ENCODE measurements around the gene MIGA2. TPM values are rescaled to one million over a fixed set of nuclear protein-coding genes. Genes with fewer than 3 reads are reported as not detected.

MIGA2 gene
- total RNA-seq, 1 donor from 2014 or later, result 42.2 TPM

- intact Hi-C loops (cut with micrococcal nuclease), result no loop called here
Measured at GRCh38 chr9:129098328-129098727, 61.9 kb downstream of the MIGA2 start.

DNA sequence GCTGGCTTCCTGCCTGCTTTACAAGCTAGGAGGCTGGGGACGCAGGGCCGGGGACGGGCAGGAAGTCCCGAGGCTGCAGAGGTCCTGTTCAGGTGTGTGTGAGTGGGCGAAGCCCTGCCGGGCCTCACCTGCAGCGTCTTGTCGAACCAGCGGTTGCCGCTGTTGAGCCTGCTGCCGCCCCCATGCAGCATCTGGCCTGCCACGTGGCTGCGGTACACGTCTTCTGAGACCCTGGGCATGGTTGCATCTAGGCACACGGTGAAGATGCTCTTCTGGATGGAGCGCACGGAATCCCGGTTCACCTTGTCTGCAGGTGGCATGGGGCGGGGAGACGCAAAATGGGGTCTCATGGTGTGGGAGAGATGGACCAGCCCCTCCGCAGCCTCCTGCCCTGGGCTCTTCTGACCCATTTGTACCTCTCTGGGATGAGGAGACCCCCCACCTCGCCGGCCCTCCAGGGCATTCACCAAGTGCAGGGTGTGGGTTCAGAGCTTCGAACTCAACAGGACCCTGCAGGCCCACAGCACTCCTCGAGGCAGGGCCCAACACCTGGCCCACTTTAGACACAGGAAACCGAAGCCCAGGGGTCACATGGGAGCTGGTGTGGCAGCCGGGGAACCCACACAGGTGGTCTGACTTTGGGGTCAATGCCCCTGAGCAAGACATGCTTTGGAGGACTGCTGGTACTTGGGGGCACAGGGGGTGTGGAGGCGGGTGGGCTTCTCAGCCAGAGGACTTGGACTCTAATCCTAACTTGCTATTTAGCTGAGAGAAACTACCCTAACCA, 64.2 kb downstream of the MIGA2 start:
- intact Hi-C loops (cut with micrococcal nuclease), result no loop called here

GRCh38 chr9:129101279-129101678, 64.9 kb downstream of the MIGA2 start:
- intact Hi-C loops (cut with micrococcal nuclease), result no loop called here

DNA sequence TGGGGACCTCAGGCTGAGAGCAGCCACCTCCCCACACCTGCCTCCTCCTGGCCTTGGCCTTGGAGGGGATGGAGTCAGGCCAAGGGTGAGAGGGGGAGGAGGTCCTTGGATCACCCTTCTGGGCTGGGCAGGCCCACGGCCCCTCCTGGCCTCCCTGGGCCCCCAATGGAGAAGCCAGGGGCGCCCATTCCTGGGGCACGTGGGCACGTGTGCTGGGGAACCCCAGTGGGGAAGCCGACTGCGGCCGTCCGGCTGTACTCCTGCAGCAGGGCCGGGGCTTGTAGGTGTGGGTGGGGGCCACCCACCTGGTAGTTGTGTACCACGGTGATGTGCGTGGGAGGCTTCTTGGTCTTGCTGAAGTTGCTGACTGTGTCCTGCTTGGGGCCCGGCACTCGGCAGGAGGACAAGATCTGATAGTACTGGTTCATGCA, 65.7 kb downstream of the MIGA2 start:
- intact Hi-C loops (cut with micrococcal nuclease), result no loop called here

DNA sequence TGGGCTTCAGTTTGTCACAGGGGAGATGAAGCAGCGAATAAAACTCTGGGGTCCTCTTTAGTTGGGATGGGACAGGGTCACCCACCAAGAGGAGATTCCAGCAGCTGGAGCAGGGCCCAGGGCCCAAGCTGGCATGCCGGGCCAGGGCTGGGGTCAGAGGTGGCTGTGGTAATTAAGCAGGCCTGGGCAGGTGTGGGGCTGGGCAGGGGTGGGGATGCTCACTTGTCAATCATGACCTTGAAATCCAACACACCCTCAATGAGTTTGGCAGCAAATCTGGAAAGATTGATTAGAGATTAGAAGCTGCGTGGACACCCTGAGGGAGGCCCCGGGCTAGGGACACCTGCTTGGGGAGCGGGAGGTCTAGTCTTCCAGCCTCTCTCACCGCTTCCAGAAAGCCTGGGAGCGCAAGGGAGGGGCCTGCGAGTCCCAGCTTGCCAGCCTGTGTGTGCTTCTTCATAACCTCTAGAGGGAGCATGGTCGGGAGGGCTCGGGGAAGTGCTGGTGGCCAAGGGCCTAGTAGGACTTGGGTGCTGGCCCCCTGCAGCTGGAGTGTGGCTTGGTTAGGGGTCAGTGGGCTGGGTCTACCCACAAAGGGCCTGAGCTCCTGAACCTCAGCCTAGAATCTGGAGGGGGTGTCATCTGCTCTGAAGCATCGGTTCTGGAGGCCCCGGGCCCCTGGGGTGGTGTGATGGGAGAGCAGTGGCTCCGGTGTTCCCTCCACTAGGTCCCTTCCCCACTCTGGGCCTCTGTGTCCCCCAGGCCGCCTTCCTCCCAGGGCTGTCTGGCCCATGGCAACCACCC, 66.6 kb downstream of the MIGA2 start:
- intact Hi-C loops (cut with micrococcal nuclease), result no loop called here

- intact Hi-C loops (cut with micrococcal nuclease), result no loop called here
Measured at GRCh38 chr9:129103595-129103965, 67.2 kb downstream of the MIGA2 start.

GRCh38 chr9:129104051-129104450, 67.6 kb downstream of the MIGA2 start:
- intact Hi-C loops (cut with micrococcal nuclease), result no loop called here

GRCh38 chr9:129105857-129106694, 69.7 kb downstream of the MIGA2 start:
- intact Hi-C loops (cut with micrococcal nuclease), result no loop called here

- intact Hi-C loops (cut with micrococcal nuclease), result no loop called here
Measured at GRCh38 chr9:129107651-129108050, 71.2 kb downstream of the MIGA2 start.

GRCh38 chr9:129108083-129108804, 71.8 kb downstream of the MIGA2 start:
- intact Hi-C loops (cut with micrococcal nuclease), result no loop called here

- intact Hi-C loops (cut with micrococcal nuclease), result no loop called here
Measured at GRCh38 chr9:129108805-129109536, 72.5 kb downstream of the MIGA2 start.

- intact Hi-C loops (cut with micrococcal nuclease), result no loop called here
Measured at GRCh38 chr9:129109537-129109903, 73.1 kb downstream of the MIGA2 start.

DNA sequence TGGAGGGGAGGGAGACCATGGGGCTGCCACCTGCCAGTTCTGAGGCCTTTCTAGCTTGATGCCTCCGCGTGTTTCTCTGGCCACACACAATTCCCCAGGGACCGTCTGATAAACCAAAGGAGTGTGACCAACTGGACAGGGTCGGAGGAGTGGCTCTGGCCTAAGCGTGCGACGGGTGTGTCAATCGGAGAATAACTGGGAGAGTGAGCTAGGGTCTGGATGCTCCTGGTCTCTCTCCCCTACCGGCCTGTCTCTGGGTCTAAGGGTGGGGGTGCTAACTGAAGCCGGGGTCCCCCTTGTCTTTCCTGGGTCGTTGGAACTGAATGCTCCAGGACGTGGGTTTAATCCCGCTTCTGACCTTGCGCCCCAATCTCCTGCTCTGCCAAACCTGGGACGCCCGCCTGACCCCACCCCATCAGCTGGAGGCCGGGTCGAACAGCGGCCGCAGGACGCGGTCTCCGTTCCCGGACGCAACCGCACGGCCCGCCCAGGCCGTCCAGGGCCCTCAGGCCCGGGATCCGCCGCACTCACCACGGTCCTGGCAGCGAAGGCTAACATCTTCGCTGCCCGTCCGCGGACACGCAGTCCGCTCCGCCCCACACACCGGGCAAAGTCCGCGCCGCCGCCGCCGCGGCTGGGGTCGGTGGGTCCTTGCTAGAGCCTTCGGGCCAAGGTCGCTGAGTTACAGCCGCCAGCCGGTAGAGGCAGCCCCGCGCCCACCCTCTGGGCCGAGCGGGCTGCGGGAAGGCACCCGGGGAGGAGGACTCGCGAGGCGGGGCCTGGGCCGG, 73.7 kb downstream of the MIGA2 start:
- intact Hi-C loops (cut with micrococcal nuclease), result loop anchor here (1.0 to 10.0 kb wide), 7 partner anchors 29 to 1715 kb away; partner anchors contain the start of genes COQ4, DOLK, DOLPP1 and KYAT1

GRCh38 chr9:129110740-129111527, 74.5 kb downstream of the MIGA2 start, which contains the start of the genes CRAT and PTPA:
Gene CRAT, minus strand, starts transcription at chr9:129110793. Its CDS starts 284 bp downstream, at chr9:129110509.
Gene PTPA, plus strand, starts transcription at chr9:129111415. Its CDS starts 186 bp downstream, at chr9:129111601.
- intact Hi-C loops (cut with micrococcal nuclease), result loop anchor here (1.0 to 10.0 kb wide), 7 partner anchors 30 to 1716 kb away; partner anchors contain the start of genes COQ4, DOLK, DOLPP1 and KYAT1

DNA sequence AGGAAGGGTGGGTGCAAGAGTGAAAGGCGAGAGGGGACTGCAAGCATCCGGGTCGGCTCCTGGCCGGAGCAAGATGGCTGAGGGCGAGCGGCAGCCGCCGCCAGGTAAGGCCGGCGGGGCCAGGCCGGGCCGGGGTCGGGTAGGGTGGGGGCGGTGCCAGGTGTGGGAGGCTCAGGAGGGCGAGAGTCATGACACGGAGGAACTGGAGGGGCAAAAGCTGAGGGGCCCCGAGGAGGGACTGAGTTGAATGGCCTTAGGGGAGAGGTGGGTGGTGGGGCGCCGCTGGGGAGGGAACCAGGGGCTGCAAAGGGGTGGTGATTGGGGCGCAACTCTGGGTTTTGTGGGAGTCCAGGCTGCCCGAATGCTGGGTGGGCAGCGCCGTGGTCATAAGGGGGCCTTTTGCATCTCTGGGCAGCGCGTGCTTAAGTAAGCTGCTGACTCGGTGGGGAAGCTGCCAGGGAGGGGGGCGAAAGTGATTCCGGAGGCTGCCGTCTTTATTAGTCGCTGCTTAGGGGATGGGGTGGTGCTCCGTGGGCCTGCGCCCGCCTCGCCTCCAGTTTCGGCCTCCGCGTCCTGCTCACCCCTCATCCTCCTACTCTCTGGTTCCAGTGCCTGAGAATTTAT, 75.2 kb downstream of the MIGA2 start:
- intact Hi-C loops (cut with micrococcal nuclease), result loop anchor here (2.0 to 10.0 kb wide), 6 partner anchors 75 to 1717 kb away; partner anchors contain the start of genes COQ4, DOLK, KYAT1 and LRRC8A

- intact Hi-C loops (cut with micrococcal nuclease), result loop anchor here (5.0 to 10.0 kb wide), 2 partner anchors 230 to 1718 kb away; partner anchors contain the start of genes KYAT1, LRRC8A and SLC2A8
Measured at GRCh38 chr9:129112526-129112925, 76.1 kb downstream of the MIGA2 start.

DNA sequence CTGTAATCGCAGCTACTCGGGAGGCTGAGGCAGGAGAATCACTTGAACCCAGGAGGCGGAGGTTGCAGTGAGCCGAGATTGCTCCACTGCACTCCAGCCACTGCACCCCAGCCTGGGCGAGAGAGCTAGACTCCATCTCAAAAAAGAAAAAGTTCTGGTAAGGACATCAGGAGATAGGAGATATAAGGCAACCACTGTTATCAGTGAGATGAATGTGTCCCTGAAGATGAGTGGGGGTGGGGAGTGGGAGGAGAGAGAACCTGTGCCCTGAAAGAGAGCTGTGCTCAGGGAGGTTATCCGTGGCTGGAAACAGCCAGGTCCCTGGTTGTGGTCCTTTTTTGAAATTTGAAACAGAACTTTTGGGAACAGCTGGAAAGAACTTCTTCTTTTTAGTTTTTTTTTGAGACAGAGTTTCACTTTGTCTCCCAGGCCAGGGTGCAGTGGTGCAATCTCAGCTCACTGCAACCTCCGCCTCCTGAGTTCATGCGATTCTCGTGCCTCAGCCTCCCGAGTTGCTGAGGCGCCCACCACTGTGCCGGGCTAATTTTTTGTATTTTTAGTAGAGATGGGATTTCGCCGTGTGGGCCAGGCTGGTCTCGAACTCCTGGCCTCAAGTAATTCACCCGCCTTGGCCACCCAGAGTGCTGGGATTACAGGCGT, 77.3 kb downstream of the MIGA2 start:
- intact Hi-C loops (cut with micrococcal nuclease), result loop anchor here (5.0 to 10.0 kb wide), 2 partner anchors 231 to 1719 kb away; partner anchors contain the start of genes KYAT1, LRRC8A and SLC2A8

Data from T-helper 2 cell treated with Interferon-gamma antibody and Interleukin-4, amounts not matched to agents 100 ng/mL and 5 ng/mL, for 36 hours (primary cell).